Heart left ventricle (tissue), 16 donors: ENCODE data around the gene PODXL2. TPM values are rescaled to one million over a fixed set of nuclear protein-coding genes. Genes with fewer than 3 reads are reported as not detected.
A peak's percentile ranks its signal among the peaks of the same experiment; 100 is the strongest.

ENCODE experiments used
- ATAC-seq, 4 donors: fragments of 200-7000 bp; cut with Tn5 transposase; one replicate each; pipeline ENCODE4 v1.9.1; 2020 to 2022; ENCODE audit warnings: moderate library complexity in 4 of 4, mild to moderate bottlenecking in 3 of 4, moderate number of reproducible peaks in 1 of 4
- DNase-seq, 5 donors: peaks; one replicate each; pipeline ENCODE4 v3.0.0-alpha.2; 2020
- H3K27ac ChIP-seq, 12 donors: fragments of 200-600 bp; sonication (generic) in 4 of 12; one replicate each; pipeline versions ENCODE4 v1.5.0 to v1.8.0; 2016 to 2022; ENCODE audit warnings: mild to moderate bottlenecking in 2 of 12
- H3K27me3 ChIP-seq, 9 donors: fragments of 200-600 bp; sonication (generic) in 2 of 9; one replicate each; pipeline versions ENCODE4 v1.5.1 to v1.8.0; 2016 to 2022; ENCODE audit warnings: mild to moderate bottlenecking in 3 of 9
- H3K36me3 ChIP-seq, 9 donors: fragments of 200-600 bp; sonication (generic) in 2 of 9; one replicate each; pipeline versions ENCODE4 v1.5.0 to v1.8.0; 2018 to 2022; ENCODE audit warnings: mild to moderate bottlenecking in 2 of 9
- H3K4me1 ChIP-seq, 12 donors: fragments of 200-600 bp; sonication (generic) in 4 of 12; one replicate each; pipeline versions ENCODE4 v1.5.0 to v1.8.0; 2016 to 2022; ENCODE audit warnings: mild to moderate bottlenecking in 3 of 12
- H3K4me3 ChIP-seq, 12 donors: fragments of 200-600 bp; sonication (generic) in 4 of 12; one replicate each; pipeline versions ENCODE4 v1.5.0 to v1.8.0; 2017 to 2022; ENCODE audit warnings: mild to moderate bottlenecking in 9 of 12, moderate library complexity in 4 of 12
- H3K9me3 ChIP-seq, 12 donors: fragments of 200-600 bp; sonication (generic) in 4 of 12; one replicate each; pipeline versions ENCODE4 v1.5.0 to v1.8.0; 2016 to 2022; ENCODE audit warnings: mild to moderate bottlenecking in 1 of 12
- POLR2A ChIP-seq, 2 donors: fragments of 450-650 bp; IDR thresholded peaks; one replicate each; pipeline ENCODE4 v1.6.1; 2017; ENCODE audit warnings: antibody characterized with exemption in 2 of 2, mild to moderate bottlenecking in 2 of 2, moderate library complexity in 2 of 2
- WGBS, 4 donors: extraction: QIAGEN DNeasy Blood & Tissue Kit in 2 of 4; methylation state at CpG; one replicate each; pipeline versions ENCODE4 v1.1.5 to v1.1.7; 2013 to 2018; 5-methylcytosine and 5-hydroxymethylcytosine counted together
- intact Hi-C, 10 donors: fragments of 100-400 bp; cut with DNase I; formaldehyde crosslinking; loops; one replicate each; pipeline versions ENCODE4 v1.11.1 to v1.14.2; 2022
- polyA plus RNA-seq, 2 donors: library from polyadenylated mRNA; stranded (reverse); fragments of 200-250 nt; gene quantifications; one replicate each; pipeline ENCODE4 v1.2.3, GENCODE V29; 2013
- total RNA-seq, 9 donors: library from RNA; depleted of rRNA in 2 of 9; stranded (reverse); fragments of >200 nt in 2 of 9; fragmentation: NEBNext Ultra II Directional in 3 of 9; extraction: Animal tissue kit (Norgen Biotek cat#: 25700) in 3 of 9; gene quantifications; one replicate each; pipeline versions ENCODE4 v1.1.0 to v1.2.4, GENCODE V29; 2016 to 2023
- TF ChIP-seq, protein P1 (sequence below), 12 donors: fragments of 200-600 bp; sonication (generic) in 4 of 12; IDR thresholded peaks; one replicate each; pipeline versions ENCODE4 v1.5.0 to v1.8.0; 2018 to 2022; ENCODE audit warnings: antibody characterized with exemption in 12 of 12, mild to moderate bottlenecking in 5 of 12
- donor health status: ischemic (EF 13 %, LVEDD 7.1; RV severe dilation, severe dysfunction).
- donor health status: healthy with polysubstance abuse.
- donor health status: DM: no; HTN: yes; CAD: no.
- donor health status: DM: no; HTN: no; CAD: no.
- donor health status: ischemic (EF 25% LVEDD 6.9; RV normal size, moderate dysfunction).
- donor health status: ischemic (EF 25% LVEDD 5.7; RV mildly dilated, moderate dysfunction).
- donor health status: healthy.
- donor health status: DM: yes; HTN: yes; CAD: no.
- donor health status: ischemic (EF 35%, LVEDD 5.7; RV mildly dilated, moderate dysfunction).
- donor health status: nonischemic (EF 11% LVEDD 7.7; RV severe dilation, severe dysfunction).
- donor health status: DM: yes; HTN: yes; CAD: no.
- donor health status: PGD.
- donor health status: ischemic (EF 29% LVEDD 5.4; RV normal size, mild dysfunction).
- donor health status: nonischemic (EF 23%, LVEDD 6.1; RV moderate dilation, normal function).

The PODXL2 gene
- total and polyA plus RNA-seq, 11 donors: 0.72 to 4.1 (median 2.1) TPM

DNA sequence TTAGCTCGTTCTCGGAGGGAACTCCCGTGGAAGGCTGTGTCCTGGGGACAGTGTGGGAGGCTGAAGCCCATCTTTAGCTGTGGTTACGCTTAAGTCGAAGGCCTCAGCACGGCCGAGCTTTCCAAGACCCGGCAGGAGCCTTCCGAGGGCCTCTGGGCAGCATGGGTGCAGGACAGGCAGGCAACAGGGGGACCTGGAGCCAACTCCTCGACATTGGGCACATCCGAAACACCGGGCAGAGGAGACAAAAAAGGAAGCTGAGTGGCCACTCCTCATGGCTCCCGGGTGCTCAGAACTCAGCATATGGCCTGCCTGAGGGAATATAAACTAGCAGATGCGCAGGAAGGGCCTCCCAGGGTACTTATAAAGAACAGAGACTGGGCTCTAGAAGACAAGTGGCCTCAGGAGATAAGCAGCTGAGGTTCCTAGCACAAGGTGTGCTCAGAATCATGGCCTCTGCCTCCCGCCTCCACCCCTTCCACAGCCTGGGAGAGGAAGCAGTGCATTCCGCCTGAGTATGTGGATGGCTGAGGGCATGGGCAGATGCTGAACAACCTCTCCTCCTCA, 77.9 kb downstream of the PODXL2 start:
- WGBS, 4 donors: 78 to 83% (median 80%) methylated on average over 16 of the region's 16 CpGs
- Histone ChIP-seq H3K9me3 (peaks cover 0 to 6% (median 0%) of the 10 kb centered on the region in 12 donors), H3K27ac (peak overlapping the region; percentile 40 to 95 (median 79)), H3K36me3 (peaks cover 0 to 48% (median 18%) of the 10 kb centered on the region in 9 donors), H3K27me3 (no peaks in the 10 kb centered on the region), H3K4me3 (no peak overlapping the region), H3K4me1 (peaks cover 10 to 84% (median 58%) of the 10 kb centered on the region in 12 donors)
- intact Hi-C loops: no loop called here
- TF ChIP-seq, protein P1, sequence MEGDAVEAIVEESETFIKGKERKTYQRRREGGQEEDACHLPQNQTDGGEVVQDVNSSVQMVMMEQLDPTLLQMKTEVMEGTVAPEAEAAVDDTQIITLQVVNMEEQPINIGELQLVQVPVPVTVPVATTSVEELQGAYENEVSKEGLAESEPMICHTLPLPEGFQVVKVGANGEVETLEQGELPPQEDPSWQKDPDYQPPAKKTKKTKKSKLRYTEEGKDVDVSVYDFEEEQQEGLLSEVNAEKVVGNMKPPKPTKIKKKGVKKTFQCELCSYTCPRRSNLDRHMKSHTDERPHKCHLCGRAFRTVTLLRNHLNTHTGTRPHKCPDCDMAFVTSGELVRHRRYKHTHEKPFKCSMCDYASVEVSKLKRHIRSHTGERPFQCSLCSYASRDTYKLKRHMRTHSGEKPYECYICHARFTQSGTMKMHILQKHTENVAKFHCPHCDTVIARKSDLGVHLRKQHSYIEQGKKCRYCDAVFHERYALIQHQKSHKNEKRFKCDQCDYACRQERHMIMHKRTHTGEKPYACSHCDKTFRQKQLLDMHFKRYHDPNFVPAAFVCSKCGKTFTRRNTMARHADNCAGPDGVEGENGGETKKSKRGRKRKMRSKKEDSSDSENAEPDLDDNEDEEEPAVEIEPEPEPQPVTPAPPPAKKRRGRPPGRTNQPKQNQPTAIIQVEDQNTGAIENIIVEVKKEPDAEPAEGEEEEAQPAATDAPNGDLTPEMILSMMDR (IDR thresholded peaks at IDR 0.05): no peak
- no peak for TF ChIP-seq POLR2A (IDR thresholded peaks at IDR 0.05)
- ATAC-seq: peak in 1 of 4 donors; percentile 6
- peak in 2 of 5 donors; percentile 31 to 58 for DNase-seq

DNA sequence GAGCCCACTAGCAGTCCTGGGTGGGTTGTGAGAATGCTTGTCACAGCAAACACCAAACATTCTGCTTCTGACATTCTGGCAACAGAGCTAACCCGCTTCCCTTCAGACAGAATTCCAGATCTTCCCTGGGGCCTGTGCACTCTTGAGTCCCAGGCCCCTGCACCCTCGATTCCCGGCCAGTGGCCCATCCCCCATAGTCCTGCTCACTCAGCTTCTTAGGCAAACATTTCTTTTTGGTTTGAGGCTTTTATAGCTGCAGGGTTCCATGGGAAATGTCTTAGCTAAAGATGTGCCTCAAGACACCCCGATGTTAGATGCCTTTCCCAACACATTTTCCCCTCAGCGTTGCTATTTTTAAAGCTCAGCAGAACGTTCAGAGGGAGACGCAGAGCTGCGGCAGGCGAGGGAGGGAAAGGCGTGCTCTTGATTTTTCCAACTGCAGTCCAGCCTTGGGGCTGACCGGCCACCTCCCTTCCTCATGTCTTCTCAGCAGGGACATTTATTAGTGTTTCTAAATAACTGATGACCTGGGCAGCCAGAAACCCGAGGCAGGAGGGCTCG, 78.9 kb downstream of the PODXL2 start:
- Histone ChIP-seq H3K36me3 (peaks cover 0 to 57% (median 18%) of the 10 kb centered on the region in 9 donors), H3K9me3 (peaks cover 0 to 6% (median 0%) of the 10 kb centered on the region in 12 donors), H3K27ac (peak overlapping the region; percentile 40 to 95 (median 79)), H3K27me3 (no peaks in the 10 kb centered on the region), H3K4me1 (peaks cover 12 to 84% (median 57%) of the 10 kb centered on the region in 12 donors), H3K4me3 (peak overlapping the region in 1 of 12 donors; percentile 5)
- TF ChIP-seq POLR2A (IDR thresholded peaks at IDR 0.05): no peak
- TF ChIP-seq, protein P1 (IDR thresholded peaks at IDR 0.05): no peak
- 18 to 36% (median 26%) methylated on average over 13 of the region's 13 CpGs for WGBS, 4 donors
- DNase-seq: peak in 4 of 5 donors; percentile 48 to 68 (median 65)
- ATAC-seq: peak; percentile 41 to 80 (median 60)
- intact Hi-C loops: no loop called here

DNA sequence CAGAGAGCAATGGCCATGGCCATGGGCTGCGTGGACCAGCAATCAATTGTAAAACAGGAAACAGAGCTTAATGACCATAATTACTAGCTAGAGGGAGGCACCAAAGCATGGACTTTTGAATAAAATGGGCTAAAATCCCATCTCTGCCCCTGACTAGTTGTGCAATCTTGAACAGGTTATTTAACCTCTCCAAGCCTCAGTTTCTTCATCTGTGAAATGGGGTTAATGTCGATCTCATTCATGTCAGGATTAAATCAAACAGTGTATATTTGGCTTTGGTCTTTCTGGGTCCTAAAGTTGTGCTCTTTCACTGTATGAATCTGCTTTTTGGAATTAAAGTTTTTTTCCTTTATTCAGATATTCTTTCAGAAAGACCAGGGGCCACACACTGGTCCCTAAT, 79.9 kb downstream of the PODXL2 start:
- WGBS, 4 donors: 71 to 83% (median 76%) methylated on average over 2 of the region's 2 CpGs
- Histone ChIP-seq H3K36me3 (peaks cover 0 to 62% (median 18%) of the 10 kb centered on the region in 9 donors), H3K9me3 (peaks cover 0 to 4% (median 0%) of the 10 kb centered on the region in 12 donors), H3K27me3 (no peaks in the 10 kb centered on the region), H3K4me3 (no peak overlapping the region), H3K4me1 (peaks cover 14 to 87% (median 62%) of the 10 kb centered on the region in 12 donors), H3K27ac (peak overlapping the region; percentile 40 to 95 (median 79))
- TF ChIP-seq POLR2A (IDR thresholded peaks at IDR 0.05): no peak
- TF ChIP-seq, protein P1 (IDR thresholded peaks at IDR 0.05): no peak
- ATAC-seq (no peak), DNase-seq (no peak)
- intact Hi-C loops: no loop called here

DNA sequence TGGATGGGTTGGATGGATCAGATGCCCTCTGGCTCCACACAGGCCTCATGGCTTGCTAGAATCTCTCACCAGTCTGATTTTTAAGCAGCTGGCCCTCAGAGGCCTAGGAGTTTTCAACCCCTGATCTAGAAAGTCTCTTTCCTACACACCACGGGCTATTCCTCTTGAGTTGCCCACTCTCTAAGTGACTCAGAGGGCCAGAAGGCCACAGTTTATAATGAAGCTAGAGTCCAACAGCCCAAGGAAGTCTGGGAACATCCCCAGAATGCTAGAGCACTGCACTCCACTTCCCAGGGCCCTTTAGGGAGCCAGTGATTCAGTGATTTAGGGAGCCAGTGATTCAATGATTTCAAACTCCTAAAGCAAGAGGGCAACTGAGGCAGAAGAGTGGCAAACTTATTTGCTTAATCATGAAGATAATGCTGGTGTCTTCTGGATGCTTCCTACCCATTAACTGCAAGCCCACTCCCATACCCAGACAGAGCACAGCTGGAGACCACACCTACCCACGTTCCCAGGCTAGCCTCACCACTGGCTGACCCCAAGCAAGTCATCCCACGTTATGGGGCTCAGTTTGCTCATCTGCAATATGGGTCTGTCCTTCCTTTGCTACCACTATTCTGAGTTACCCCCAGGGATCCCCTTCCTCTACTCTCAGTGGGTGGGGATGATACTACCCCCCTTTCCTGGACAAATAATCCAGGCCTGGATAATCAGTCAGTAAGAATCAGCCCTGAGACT, 80.5 kb downstream of the PODXL2 start:
- no peaks in the 10 kb centered on the region for H3K9me3 ChIP-seq
- peak overlapping the region; percentile 35 to 95 (median 78) for H3K27ac ChIP-seq
- peaks cover 14 to 93% (median 66%) of the 10 kb centered on the region in 12 donors for H3K4me1 ChIP-seq
- TF ChIP-seq, protein P1 (IDR thresholded peaks at IDR 0.05): no peak
- no peak for TF ChIP-seq POLR2A (IDR thresholded peaks at IDR 0.05)
- H3K27me3 ChIP-seq: no peaks in the 10 kb centered on the region
- intact Hi-C loops: no loop called here
- no peak overlapping the region for H3K4me3 ChIP-seq
- ATAC-seq (no peak), DNase-seq (peak in 1 of 5 donors; percentile 10)
- WGBS, 4 donors: 67 to 79% (median 74%) methylated on average over 3 of the region's 3 CpGs
- H3K36me3 ChIP-seq: peaks cover 0 to 60% (median 21%) of the 10 kb centered on the region in 9 donors
